NCI-H2029 (cell line): ENCODE data around the gene ZNF181.
"Not testable (repeated sequence)": the region's sequence is repeated elsewhere in the genome, so short reads cannot be mapped to it uniquely, and the experiment has no call there.

ENCODE experiments used
- DNase-seq: peaks from one replicate; lab custom pipeline; 2025; lab: John Stamatoyannopoulos, UW

The ZNF181 gene

GRCh38 chr19:34733746-34734536 is at the start of gene ZNF181:
ZNF181 (plus strand) TSS chr19:34734243; CDS start chr19:34735038, 795 bp downstream.
- peak; percentile 84 for DNase-seq

GRCh38 chr19:34685266-34685665 is 48.8 kb upstream of the ZNF181 start:
- not testable (repeated sequence) for DNase-seq

- DNase-seq: no peak
Observed at GRCh38 chr19:34686455-34686854, 47.6 kb upstream of the ZNF181 start.

GRCh38 chr19:34687348-34687747 is 46.7 kb upstream of the ZNF181 start:
- no peak for DNase-seq

- no peak for DNase-seq
Observed at GRCh38 chr19:34688592-34688991, 45.5 kb upstream of the ZNF181 start.

- no peak for DNase-seq
Observed at GRCh38 chr19:34690372-34690771, 43.7 kb upstream of the ZNF181 start.

- no peak for DNase-seq
Observed at GRCh38 chr19:34692549-34692948, 41.5 kb upstream of the ZNF181 start.

- peak; percentile 95 for DNase-seq
Observed at GRCh38 chr19:34707661-34708060, 26.4 kb upstream of the ZNF181 start.

GRCh38 chr19:34711890-34712289 is 22.2 kb upstream of the ZNF181 start:
- no peak for DNase-seq

GRCh38 chr19:34712395-34713261 is 21.4 kb upstream of the ZNF181 start:
- DNase-seq: peak; percentile 78

- DNase-seq: no peak
Observed at GRCh38 chr19:34713262-34713637, 20.8 kb upstream of the ZNF181 start.

GRCh38 chr19:34715357-34715756 is 18.7 kb upstream of the ZNF181 start:
- DNase-seq: no peak

- no peak for DNase-seq
Observed at GRCh38 chr19:34722353-34722752, 11.7 kb upstream of the ZNF181 start.

GRCh38 chr19:34725400-34725799 is 8.6 kb upstream of the ZNF181 start:
- no peak for DNase-seq

GRCh38 chr19:34731019-34731829 is 2.8 kb upstream of the ZNF181 start:
- DNase-seq: no peak

GRCh38 chr19:34731964-34732363 is 2.1 kb upstream of the ZNF181 start:
- no peak for DNase-seq

- peak; percentile 12 for DNase-seq
Observed at GRCh38 chr19:34732612-34733211, 1.3 kb upstream of the ZNF181 start.

GRCh38 chr19:34733266-34733745 is 737 bp upstream of the ZNF181 start:
- peak; percentile 66 for DNase-seq

GRCh38 chr19:34734537-34735103 is 577 bp downstream of the ZNF181 start:
- DNase-seq: peak; percentile 90

- no peak for DNase-seq
Observed at GRCh38 chr19:34744896-34745690, 11.1 kb downstream of the ZNF181 start.
